Ecto neural progenitor cell (in vitro differentiated cells): Measurements from ENCODE around the gene ZKSCAN8.
A peak's percentile ranks its signal among the peaks of the same experiment; 100 is the strongest.
"Not testable (repeated sequence)": the region's sequence is repeated elsewhere in the genome, so short reads cannot be mapped to it uniquely, and the experiment has no call there.

ENCODE experiments used
- DNase-seq: peaks from one replicate; pipeline ENCODE4 v3.0.0-alpha.2; 2018; ENCODE audit warnings: low spot score

The ZKSCAN8 gene

GRCh38 chr6:28141500-28142329 lies at the start of gene ZKSCAN8:
ZKSCAN8 (plus strand) TSS chr6:28141883; CDS start chr6:28148408, 6,525 bp downstream.
- peak; percentile 90 for DNase-seq

- not testable (repeated sequence) for DNase-seq
Measured at GRCh38 chr6:28102222-28102621, 39.5 kb upstream of the ZKSCAN8 start.

DNA sequence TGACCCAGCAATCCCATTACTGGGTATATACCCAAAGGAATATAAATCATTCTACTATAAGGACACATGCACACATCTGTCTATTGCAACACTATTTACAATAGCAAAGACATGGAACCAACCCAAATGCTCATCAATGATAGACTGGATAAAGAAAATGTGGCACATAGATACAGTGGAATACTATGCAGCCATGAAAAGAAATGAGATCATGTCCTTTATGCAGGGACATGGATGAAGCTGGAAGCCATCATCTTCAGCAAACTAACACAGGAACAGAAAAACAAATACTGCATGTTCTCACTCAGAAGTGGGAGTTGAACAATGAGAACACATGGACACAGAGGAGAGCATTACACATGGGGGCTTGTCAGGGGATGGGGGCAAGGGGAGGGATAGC lies 39.0 kb upstream of the ZKSCAN8 start:
- not testable (repeated sequence) for DNase-seq

DNA sequence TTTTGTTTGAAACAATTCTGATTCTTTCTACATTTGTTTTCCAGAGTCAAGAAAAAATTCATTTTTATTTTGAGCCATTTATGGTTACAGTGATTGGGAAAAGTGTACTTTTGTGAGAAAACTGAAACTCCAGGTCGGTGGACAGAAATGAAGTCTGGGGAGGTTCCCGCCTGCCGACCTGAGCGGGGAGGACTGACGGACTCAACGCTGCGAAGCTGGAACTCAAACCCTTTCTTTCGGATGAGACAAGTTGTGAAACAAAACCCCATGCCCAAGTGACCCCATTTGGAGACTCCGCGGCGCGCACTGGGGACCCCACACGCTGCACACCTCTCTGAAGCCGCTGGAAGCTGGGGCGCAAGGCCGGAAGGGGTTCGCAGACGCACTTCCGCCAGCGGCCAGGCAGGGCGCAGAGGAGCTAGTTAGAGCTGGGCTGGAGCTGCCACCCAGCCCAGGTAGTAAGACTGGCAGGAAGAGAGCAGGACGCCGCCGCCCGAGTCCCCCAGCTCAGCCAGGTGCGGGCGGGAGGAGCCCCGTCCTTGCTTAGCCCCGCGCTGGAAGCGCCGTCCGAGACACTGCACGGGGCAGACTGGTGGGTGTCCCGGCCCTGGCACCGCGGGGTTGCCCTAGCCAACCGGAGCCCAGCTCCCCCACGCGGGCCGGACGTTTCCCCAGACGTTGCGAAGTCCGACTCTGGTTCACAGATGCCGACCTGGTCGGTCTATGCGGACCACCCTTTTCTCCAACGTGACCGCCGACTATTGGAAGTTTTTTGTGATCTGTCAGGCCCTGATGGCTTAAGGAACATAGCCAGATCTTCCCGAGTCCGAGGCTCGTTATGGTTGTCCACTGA lies 37.1 kb upstream of the ZKSCAN8 start:
- DNase-seq: peak; percentile 85

DNA sequence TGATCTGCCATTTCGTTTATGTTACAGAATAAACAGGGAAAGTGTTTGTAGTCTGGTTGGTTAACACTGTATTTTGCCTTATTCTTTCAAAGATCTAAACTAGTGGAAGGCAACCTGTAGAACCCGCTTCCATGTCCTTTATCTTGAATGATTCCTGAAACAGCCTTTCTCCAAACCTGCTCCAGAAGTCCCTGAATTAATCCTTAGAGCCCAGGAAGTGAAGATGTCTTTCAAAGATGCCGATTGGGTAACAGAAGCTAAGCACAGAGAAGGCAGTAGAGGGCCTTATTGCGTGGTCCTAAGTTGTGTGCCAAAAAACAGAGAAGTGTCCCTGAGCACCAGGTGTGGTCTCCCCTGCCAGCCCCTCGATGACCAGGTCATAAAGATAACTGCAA lies 36.4 kb upstream of the ZKSCAN8 start:
- no peak for DNase-seq

DNA sequence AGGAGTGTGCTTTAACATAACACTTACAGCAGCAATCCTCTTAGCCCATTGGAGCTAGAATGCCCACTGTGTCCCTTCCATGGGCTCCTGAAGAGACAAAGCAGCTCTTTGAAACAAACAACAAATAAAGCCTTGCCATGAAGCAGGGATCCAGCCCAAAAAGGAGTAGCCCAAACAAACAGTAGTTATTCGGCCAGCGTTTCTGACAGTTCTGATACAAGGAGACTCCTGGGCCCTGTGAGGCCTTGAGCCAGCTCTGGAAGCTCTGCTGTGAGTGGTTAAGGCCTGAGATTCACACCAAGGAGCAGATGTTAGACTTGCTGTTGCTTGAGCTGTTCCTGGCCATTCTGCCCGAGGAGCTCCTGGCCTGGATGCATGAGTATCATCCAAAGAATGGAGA lies 34.2 kb upstream of the ZKSCAN8 start:
- no peak for DNase-seq

DNA sequence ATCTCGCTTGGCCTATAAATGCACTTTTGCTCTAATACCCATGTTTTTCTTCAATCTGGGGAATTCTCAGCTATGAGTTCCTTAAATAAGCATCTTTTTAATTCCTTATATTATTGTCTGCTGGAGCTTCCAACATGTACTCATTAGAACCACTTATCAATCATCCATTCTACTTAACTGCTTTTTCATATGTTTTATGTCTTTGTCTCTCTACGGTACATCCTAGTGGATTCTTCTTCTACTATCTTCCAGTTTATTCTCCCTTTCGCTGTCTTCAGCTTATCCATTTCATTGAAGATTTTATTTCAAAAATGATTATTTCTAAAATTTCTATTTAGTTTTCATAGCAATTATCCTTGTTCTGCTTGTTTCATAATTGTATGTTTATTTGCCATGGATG lies 29.7 kb upstream of the ZKSCAN8 start:
- no peak for DNase-seq

GRCh38 chr6:28115799-28116198 lies 25.9 kb upstream of the ZKSCAN8 start:
- DNase-seq: no peak

GRCh38 chr6:28117386-28118050 lies 24.2 kb upstream of the ZKSCAN8 start:
- DNase-seq: no peak

DNA sequence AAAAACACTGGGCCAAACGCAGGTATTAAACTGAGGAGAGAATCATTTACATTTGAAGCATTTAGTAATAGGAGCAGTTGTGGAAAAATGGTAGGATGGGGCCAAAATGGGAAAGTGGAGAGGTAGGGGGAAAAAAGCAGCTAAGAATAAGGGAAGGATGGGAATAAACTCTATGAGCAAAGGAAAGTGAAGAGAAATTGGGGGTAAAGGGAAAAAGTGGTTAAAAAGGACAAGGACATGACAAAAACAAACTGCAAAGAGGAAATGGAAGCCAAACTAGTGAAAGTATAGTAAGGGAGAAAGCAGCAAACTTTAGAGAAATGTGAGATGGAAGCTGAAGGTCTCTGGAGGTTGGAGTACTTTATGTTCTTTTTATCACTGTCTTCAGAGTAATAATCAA lies 23.5 kb upstream of the ZKSCAN8 start:
- no peak for DNase-seq

DNA sequence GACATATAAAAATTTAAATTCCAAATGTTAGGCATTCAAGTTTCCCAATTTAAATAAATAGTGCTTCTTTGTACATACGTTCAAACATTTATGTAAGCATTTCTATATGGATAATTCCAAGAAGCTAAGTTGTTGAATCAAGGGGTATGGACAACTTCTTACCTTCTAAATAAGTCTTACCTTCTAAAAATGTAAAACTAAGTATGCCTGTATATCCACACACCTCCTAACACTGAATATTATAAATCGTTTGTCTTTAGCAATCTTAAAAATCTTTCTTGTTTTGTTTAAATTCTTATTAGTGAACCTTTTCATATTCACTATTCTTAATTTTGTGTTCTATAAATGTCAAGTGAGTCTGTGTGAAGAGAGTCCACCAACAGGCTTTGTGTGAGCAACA lies 19.8 kb upstream of the ZKSCAN8 start:
- no peak for DNase-seq

DNA sequence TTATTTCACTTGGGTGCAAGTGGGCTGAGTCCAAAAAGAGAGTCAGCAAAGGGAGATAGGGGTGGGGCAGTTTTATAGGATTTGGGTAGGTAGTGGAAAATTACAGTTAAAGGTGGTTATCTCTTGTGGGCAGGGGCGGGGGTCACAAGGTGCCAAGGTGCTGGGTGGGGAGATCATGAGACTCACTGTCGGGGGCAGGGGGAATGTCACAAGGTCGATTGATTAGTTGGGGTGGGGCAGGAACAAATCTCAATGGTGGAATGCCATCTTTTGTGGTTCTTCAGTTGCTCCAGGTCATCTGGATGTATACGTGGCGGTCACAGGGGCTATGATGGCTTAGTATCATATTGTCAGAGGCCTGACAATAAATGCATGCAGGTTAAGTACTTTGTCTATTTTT lies 19.4 kb upstream of the ZKSCAN8 start:
- not testable (repeated sequence) for DNase-seq

- DNase-seq: peak; percentile 87
Measured at GRCh38 chr6:28124350-28124970, 17.2 kb upstream of the ZKSCAN8 start, which contains the start of gene ZSCAN16. ZSCAN16 (plus strand) TSS chr6:28124609; CDS start chr6:28125444, 835 bp downstream.

- DNase-seq: no peak
Measured at GRCh38 chr6:28124971-28125353, 16.7 kb upstream of the ZKSCAN8 start.

- DNase-seq: no peak
Measured at GRCh38 chr6:28125401-28125800, 16.3 kb upstream of the ZKSCAN8 start.

DNA sequence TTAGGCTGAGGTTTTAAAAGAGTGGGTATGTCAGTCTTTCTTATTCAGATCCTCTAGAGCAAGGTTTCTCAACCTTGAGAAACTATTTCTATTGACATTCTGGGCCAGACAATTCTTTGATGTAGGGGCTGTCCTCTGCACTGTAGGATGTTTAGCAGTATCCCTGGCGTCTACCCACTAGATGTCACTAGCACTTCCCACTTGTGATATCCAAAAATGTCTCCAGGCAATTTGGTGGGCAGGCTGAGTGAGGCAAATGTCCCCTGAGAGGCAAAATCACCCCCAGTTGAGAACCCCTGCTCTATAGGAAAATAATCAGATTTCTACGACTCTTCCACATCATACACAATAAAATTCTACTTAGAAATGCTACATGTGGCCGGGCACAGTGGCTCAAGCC lies 7.7 kb upstream of the ZKSCAN8 start:
- no peak for DNase-seq

DNA sequence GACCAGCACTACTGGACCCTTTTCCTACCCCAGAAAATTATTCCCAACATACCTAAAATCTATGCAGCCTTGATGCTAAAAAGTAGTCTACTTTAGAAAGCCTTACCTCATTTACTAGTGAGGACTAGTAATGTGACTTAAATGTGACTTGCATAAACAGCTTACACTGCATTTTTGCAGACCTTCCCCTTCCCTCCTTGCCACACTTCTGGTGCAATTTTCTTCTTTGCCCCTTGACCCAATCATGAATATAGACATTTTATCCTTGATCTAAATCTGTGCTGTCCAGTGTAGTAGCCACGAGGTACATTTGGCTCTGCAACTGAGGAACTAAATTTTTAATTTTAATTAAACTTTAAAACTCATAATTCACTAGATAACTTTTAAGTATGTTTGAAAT lies 7.0 kb upstream of the ZKSCAN8 start:
- no peak for DNase-seq

- no peak for DNase-seq
Measured at GRCh38 chr6:28135393-28135792, 6.3 kb upstream of the ZKSCAN8 start.

DNA sequence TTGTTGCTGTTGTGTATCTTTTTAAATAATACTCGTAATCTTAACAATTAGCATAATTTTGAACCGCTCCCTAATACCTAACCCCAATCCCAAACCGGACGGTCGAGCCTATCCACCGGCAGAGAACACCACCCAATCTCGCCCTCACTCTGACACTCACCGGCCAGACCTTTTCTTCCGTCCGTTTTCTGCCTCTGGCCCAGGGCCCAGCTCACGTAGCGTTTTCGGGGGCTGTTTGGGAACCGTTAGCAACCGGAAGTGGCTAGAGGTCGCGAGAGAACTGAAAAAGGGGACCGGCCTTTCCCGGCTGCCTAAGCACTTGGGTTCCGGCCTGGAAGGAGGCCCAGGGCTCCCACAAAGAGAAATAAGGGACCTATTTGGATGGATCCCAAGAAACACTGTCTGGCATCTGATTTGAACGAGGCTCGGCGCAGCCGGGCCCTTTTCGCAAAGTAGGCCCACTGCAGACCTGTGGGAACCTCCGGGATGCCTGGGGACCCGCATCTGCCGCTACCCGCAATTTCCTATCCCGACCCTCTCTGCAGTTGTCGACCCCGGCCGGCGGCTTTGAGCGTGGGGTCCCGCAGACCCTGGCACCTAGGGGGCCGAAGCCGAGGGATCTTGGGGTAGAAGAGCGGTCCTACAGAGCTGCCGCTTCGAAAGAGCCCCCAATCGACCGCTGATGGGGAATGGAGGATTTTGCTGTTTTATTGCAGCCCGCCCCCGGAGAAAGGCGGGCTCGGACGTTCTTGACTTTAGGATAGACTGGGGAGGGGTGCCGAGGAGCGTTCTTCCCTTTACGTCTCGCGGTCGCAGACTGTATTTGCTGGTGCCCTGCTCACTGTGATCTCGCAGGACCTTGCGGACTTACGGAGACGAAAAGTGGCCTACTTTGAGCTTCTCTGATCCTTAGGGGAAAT lies 4.8 kb upstream of the ZKSCAN8 start:
- DNase-seq: peak; percentile 90

- DNase-seq: no peak
Measured at GRCh38 chr6:28137505-28137981, 4.1 kb upstream of the ZKSCAN8 start.
